ENCODE data around the gene QPRT. TPM values are rescaled to one million over a fixed set of nuclear protein-coding genes. Genes with fewer than 3 reads are reported as not detected.
"Not testable (repeated sequence)": the region's sequence is repeated elsewhere in the genome, so short reads cannot be mapped to it uniquely, and the experiment has no call there.

Gene QPRT
- total and polyA plus RNA-seq, 4 donors: 15.8 to 52.0 (median 39.8) TPM

DNA sequence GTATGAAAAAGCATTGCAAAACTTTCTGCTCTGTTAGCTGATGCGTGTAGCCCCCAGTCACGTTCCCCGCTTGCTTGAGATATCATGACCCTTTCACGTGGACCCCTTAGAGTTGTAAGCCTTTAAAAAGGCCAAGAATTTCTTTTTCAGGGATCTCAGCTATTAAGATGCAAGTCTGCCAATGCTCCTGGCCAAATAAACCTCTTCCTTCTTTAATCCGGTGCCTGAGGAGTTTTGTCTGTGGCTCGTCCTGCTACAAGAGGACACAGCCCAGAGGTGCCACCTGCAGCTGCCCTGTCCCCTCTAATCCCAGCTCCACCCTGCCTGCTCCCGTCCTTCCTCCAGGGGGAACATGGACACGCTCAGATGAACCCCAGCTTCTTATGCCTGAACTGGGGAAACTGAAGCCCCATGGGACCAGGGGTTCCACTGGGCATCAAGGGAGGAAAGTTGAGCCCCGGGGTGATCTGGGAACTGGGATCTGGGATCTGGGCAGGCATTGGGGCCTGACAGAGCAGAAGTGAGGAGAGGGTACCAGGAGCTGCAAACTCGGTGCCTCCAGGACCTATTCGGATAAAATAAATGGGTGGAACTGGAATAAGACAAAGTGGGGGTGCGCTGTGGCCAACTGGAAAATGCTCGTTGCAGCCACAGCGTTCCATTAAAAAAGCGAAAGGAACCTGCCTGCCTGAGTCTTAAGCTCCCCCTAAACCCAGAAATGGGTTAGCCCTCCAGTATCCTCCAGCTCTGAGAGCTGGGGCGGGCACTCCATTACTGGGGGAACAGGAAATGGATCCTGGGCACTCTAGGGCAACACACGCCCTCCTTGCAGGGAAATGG lies 19.7 kb downstream of the QPRT start:
- Histone ChIP-seq H3K9me3 (ENCODE audit: control insufficient read depth, insufficient read depth, low read length) (no peaks in the 10 kb centered on the region), H3K4me3 (ENCODE audit: low read depth, low read length) (no peak overlapping the region), H3K4me1 (ENCODE audit: control insufficient read depth, insufficient read depth, low read length) (peaks cover 5% of the 10 kb centered on the region), H3K36me3 (ENCODE audit: control insufficient read depth, insufficient read depth, low read length) (peaks cover 15% of the 10 kb centered on the region), H3K27me3 (ENCODE audit: control insufficient read depth, insufficient read depth, low read length) (no peaks in the 10 kb centered on the region), H3K27ac (ENCODE audit: low read depth, low read length) (no peak overlapping the region)
- DNase-seq (ENCODE audit: low read depth in 4 of 6, low spot score in 6 of 6): no peak
- 86% methylated on average over 16 of the region's 17 CpGs for WGBS (ENCODE audit: insufficient coverage)

DNA sequence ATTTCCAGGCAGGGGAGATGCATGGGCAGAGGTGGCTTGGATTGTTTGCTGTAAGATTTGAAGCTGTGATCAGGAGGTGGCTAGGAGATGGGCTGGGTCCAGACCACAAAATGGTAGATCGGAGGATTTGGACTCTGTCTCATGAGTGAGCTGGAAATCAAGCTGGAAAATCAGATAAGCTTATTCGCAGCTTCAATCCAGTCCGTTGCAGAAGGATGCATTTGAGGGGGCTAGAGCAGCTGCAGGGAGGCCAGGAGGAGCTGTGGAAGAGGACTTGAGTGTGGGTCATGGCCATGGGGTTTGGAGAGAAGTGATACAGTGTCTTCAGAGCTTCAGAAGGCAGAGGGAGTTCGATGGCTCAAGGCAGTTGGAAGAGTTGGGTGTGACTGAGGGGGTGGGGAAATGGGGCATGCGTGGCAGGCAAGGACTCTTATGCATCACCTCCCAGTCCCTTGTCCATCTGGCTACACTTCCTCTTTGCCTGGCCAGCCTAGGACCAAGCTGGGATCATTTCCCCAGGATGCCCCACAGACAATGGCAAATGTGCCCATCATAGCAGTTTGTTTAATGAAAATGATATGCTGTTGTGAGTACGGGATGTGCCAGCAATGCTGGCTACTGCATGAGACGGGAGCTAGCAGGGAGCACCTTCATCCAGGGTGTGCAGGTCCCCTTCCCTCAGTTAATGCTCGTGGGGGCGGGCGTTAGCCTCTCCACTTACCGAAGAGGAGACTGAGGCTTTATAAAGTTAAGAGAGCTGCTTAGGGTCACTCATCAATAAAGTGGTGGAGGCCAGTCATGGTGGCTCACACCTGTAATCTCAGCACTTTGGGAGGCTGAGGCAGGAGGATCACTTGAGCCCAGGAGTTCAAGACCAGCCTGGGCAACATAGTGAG lies 20.6 kb downstream of the QPRT start:
- DNase-seq (ENCODE audit: low read depth in 4 of 6, low spot score in 6 of 6): no peak

DNA sequence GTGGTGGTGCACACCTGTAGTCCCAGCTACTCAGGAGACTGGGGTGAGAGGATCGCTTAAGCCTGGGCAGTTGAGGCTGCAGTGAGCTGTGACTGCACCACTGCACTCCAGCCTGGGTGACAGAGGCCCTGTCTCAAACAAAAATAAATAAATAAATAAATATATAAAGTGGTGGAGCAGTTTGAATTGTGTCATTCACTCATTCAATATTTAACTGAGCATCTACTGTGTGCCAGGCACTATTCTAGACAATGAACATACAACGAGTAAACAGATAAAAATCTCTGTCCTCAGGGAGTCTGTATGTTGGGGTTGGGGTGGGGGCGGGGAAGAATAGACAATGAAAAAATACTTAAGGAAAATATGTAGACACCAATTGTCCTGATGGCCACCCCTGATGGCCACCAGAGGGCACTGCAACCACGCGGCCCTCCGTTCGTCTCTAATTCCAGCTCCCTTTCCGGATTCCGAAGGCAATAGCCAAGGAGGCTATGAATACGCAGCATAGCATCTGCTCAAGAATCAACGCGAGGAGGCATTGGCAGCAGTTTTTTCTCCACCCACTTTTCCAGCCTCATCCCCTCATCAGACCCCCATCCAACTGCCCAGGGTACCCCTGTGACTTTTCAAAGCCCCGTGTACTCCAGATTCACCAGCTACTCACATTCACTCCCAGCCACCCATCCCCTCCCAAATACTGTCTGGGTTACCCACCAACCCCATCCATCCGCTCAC lies 21.4 kb downstream of the QPRT start:
- Histone ChIP-seq H3K9me3 (ENCODE audit: control insufficient read depth, insufficient read depth, low read length) (no peaks in the 10 kb centered on the region), H3K27ac (ENCODE audit: low read depth, low read length) (no peak overlapping the region), H3K27me3 (ENCODE audit: control insufficient read depth, insufficient read depth, low read length) (no peaks in the 10 kb centered on the region), H3K4me1 (ENCODE audit: control insufficient read depth, insufficient read depth, low read length) (peaks cover 2% of the 10 kb centered on the region), H3K36me3 (ENCODE audit: control insufficient read depth, insufficient read depth, low read length) (peaks cover 8% of the 10 kb centered on the region), H3K4me3 (ENCODE audit: low read depth, low read length) (no peak overlapping the region)
- DNase-seq (ENCODE audit: low read depth in 4 of 6, low spot score in 6 of 6): peak in 4 of 6 donors; percentile 38 to 88 (median 66)
- 7% methylated on average over 11 of the region's 14 CpGs for WGBS (ENCODE audit: insufficient coverage)

More for the DNA sequence above, 20.6 kb downstream of the QPRT start:
- Histone ChIP-seq H3K27me3 (ENCODE audit: control insufficient read depth, insufficient read depth, low read length) (no peaks in the 10 kb centered on the region), H3K36me3 (ENCODE audit: control insufficient read depth, insufficient read depth, low read length) (peaks cover 14% of the 10 kb centered on the region), H3K27ac (ENCODE audit: low read depth, low read length) (no peak overlapping the region), H3K4me3 (ENCODE audit: low read depth, low read length) (no peak overlapping the region), H3K4me1 (ENCODE audit: control insufficient read depth, insufficient read depth, low read length) (peaks cover 4% of the 10 kb centered on the region), H3K9me3 (ENCODE audit: control insufficient read depth, insufficient read depth, low read length) (no peaks in the 10 kb centered on the region)
- WGBS (ENCODE audit: insufficient coverage): 82% methylated on average over 5 of the region's 11 CpGs

DNA sequence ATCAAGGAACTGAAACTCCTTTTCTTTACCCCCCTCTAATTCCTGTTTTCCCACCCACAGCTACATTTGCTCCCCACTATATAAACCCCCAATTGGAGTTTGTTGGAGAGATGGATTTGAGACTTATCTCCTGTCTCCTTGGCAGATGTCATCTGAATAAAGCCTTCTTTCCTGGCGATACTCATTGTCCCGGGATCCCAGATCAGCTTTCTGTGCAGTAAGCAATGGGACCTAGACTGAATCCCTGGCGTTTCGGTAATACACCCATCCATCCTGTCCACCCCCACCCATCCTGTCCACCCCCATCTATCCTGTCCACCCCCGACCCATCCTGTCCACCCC lies 22.2 kb downstream of the QPRT start:
- no peak for DNase-seq (ENCODE audit: low read depth in 4 of 6, low spot score in 6 of 6)
- WGBS (ENCODE audit: insufficient coverage): 92% methylated on average over 2 of the region's 5 CpGs
- Histone ChIP-seq H3K4me3 (ENCODE audit: low read depth, low read length) (no peak overlapping the region), H3K9me3 (ENCODE audit: control insufficient read depth, insufficient read depth, low read length) (no peaks in the 10 kb centered on the region), H3K27ac (ENCODE audit: low read depth, low read length) (no peak overlapping the region), H3K4me1 (ENCODE audit: control insufficient read depth, insufficient read depth, low read length) (peaks cover 2% of the 10 kb centered on the region), H3K36me3 (ENCODE audit: control insufficient read depth, insufficient read depth, low read length) (peaks cover 8% of the 10 kb centered on the region), H3K27me3 (ENCODE audit: control insufficient read depth, insufficient read depth, low read length) (no peaks in the 10 kb centered on the region)

GRCh38 chr16:29702269-29702668 lies 23.3 kb downstream of the QPRT start:
- Histone ChIP-seq H3K36me3 (ENCODE audit: control insufficient read depth, insufficient read depth, low read length) (peaks cover under 1% of the 10 kb centered on the region), H3K9me3 (ENCODE audit: control insufficient read depth, insufficient read depth, low read length) (no peaks in the 10 kb centered on the region), H3K4me1 (ENCODE audit: control insufficient read depth, insufficient read depth, low read length) (peaks cover 2% of the 10 kb centered on the region), H3K27ac (ENCODE audit: low read depth, low read length) (no peak overlapping the region), H3K27me3 (ENCODE audit: control insufficient read depth, insufficient read depth, low read length) (no peaks in the 10 kb centered on the region), H3K4me3 (ENCODE audit: low read depth, low read length) (no peak overlapping the region)
- WGBS (ENCODE audit: insufficient coverage): 55% methylated on average over 7 of the region's 13 CpGs
- DNase-seq (ENCODE audit: low read depth in 4 of 6, low spot score in 6 of 6): peak in 1 of 6 donors; percentile 41

- Histone ChIP-seq H3K4me3 (ENCODE audit: low read depth, low read length) (no peak overlapping the region), H3K27me3 (ENCODE audit: control insufficient read depth, insufficient read depth, low read length) (no peaks in the 10 kb centered on the region), H3K36me3 (ENCODE audit: control insufficient read depth, insufficient read depth, low read length) (no peaks in the 10 kb centered on the region), H3K27ac (ENCODE audit: low read depth, low read length) (no peak overlapping the region), H3K9me3 (ENCODE audit: control insufficient read depth, insufficient read depth, low read length) (no peaks in the 10 kb centered on the region), H3K4me1 (ENCODE audit: control insufficient read depth, insufficient read depth, low read length) (peaks cover 3% of the 10 kb centered on the region)
- no CpG with 5 or more reads among the region's 2 CpGs for WGBS (ENCODE audit: insufficient coverage)
- no peak for DNase-seq (ENCODE audit: low read depth in 4 of 6, low spot score in 6 of 6)
Measured at GRCh38 chr16:29705030-29705429, 26.1 kb downstream of the QPRT start.

DNA sequence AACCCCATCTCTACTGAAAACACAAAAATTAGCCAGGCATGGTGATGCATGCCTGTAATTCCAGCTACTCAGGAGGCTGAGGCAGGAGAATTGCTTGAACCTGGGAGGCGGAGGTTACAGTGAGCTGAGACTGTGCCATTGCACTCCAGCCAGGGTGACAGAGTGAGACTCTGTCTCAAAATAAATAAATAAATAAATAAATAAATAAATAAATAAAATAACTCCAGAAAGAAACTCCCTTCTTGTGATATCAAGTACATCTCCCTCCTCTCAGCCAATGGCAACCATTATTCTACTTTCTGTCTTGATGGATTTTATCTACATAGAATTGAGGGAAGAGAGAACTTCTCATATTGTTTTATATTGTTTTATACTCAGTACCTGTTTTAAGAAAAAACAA lies 28.2 kb downstream of the QPRT start:
- not testable (repeated sequence) for H3K9me3 ChIP-seq (ENCODE audit: control insufficient read depth, insufficient read depth, low read length); DNase-seq (ENCODE audit: low read depth in 4 of 6, low spot score in 6 of 6); H3K27ac ChIP-seq (ENCODE audit: low read depth, low read length); H3K4me1 ChIP-seq (ENCODE audit: control insufficient read depth, insufficient read depth, low read length); H3K36me3 ChIP-seq (ENCODE audit: control insufficient read depth, insufficient read depth, low read length); H3K4me3 ChIP-seq (ENCODE audit: low read depth, low read length); H3K27me3 ChIP-seq (ENCODE audit: control insufficient read depth, insufficient read depth, low read length)
- no CpG with 5 or more reads among the region's 1 CpG for WGBS (ENCODE audit: insufficient coverage)

GRCh38 chr16:29708917-29709600 lies 30.1 kb downstream of the QPRT start:
- peak in 1 of 6 donors; percentile 9 for DNase-seq (ENCODE audit: low read depth in 4 of 6, low spot score in 6 of 6)
- H3K4me1 ChIP-seq (ENCODE audit: control insufficient read depth, insufficient read depth, low read length): peaks cover 3% of the 10 kb centered on the region
- no peak overlapping the region for H3K27ac ChIP-seq (ENCODE audit: low read depth, low read length)
- no peaks in the 10 kb centered on the region for H3K27me3 ChIP-seq (ENCODE audit: control insufficient read depth, insufficient read depth, low read length)
- H3K9me3 ChIP-seq (ENCODE audit: control insufficient read depth, insufficient read depth, low read length): no peaks in the 10 kb centered on the region
- H3K36me3 ChIP-seq (ENCODE audit: control insufficient read depth, insufficient read depth, low read length): no peaks in the 10 kb centered on the region
- H3K4me3 ChIP-seq (ENCODE audit: low read depth, low read length): no peak overlapping the region
- 41% methylated on average over 9 of the region's 16 CpGs for WGBS (ENCODE audit: insufficient coverage)

- not testable (repeated sequence) for H3K9me3 ChIP-seq (ENCODE audit: control insufficient read depth, insufficient read depth, low read length); H3K27me3 ChIP-seq (ENCODE audit: control insufficient read depth, insufficient read depth, low read length); H3K36me3 ChIP-seq (ENCODE audit: control insufficient read depth, insufficient read depth, low read length); H3K4me3 ChIP-seq (ENCODE audit: low read depth, low read length); H3K27ac ChIP-seq (ENCODE audit: low read depth, low read length); H3K4me1 ChIP-seq (ENCODE audit: control insufficient read depth, insufficient read depth, low read length)
- WGBS (ENCODE audit: insufficient coverage): 69% methylated on average over 3 of the region's 6 CpGs
- peak in 1 of 6 donors; percentile 64 for DNase-seq (ENCODE audit: low read depth in 4 of 6, low spot score in 6 of 6)
Measured at GRCh38 chr16:29709657-29710056, 30.7 kb downstream of the QPRT start.
